NCI-H748 treated with DMSO at 0.1 percent for 48 hours (cell line): Measurements from ENCODE around the gene CSNK2A3.
A peak's percentile ranks its signal among the peaks of the same experiment; 100 is the strongest.
"Not testable (repeated sequence)": the region's sequence is repeated elsewhere in the genome, so short reads cannot be mapped to it uniquely, and the experiment has no call there.

Experiments used
- DNase-seq: peaks from one replicate; lab custom pipeline; 2025; lab: John Stamatoyannopoulos, UW

Gene CSNK2A3

GRCh38 chr11:11352878-11353277, at the start of gene CSNK2A3:
Gene CSNK2A3, minus strand, starts transcription at chr11:11353250. Its CDS starts 131 bp downstream, at chr11:11353119.
- not testable (repeated sequence) for DNase-seq

GRCh38 chr11:11401960-11402535, 49.0 kb upstream of the CSNK2A3 start:
- no peak for DNase-seq

GRCh38 chr11:11400635-11401232, 47.7 kb upstream of the CSNK2A3 start:
- no peak for DNase-seq

- no peak for DNase-seq
These were observed 47.1 kb upstream of the CSNK2A3 start for GRCh38 chr11:11400121-11400520.

GRCh38 chr11:11397781-11398180, 44.7 kb upstream of the CSNK2A3 start:
- DNase-seq: no peak

- DNase-seq: no peak
These were observed 44.0 kb upstream of the CSNK2A3 start for GRCh38 chr11:11397036-11397415.

GRCh38 chr11:11396301-11397035, 43.4 kb upstream of the CSNK2A3 start:
- DNase-seq: no peak

- DNase-seq: no peak
These were observed 42.1 kb upstream of the CSNK2A3 start for GRCh38 chr11:11395126-11395525.

- DNase-seq: no peak
These were observed 41.2 kb upstream of the CSNK2A3 start for GRCh38 chr11:11394241-11394640.

- no peak for DNase-seq
These were observed 38.9 kb upstream of the CSNK2A3 start for GRCh38 chr11:11391796-11392463.

- no peak for DNase-seq
These were observed 38.1 kb upstream of the CSNK2A3 start for GRCh38 chr11:11391169-11391568.

GRCh38 chr11:11390068-11390771, 37.2 kb upstream of the CSNK2A3 start:
- DNase-seq: no peak

- DNase-seq: no peak
These were observed 36.2 kb upstream of the CSNK2A3 start for GRCh38 chr11:11389238-11389637.

GRCh38 chr11:11387622-11388305, 34.7 kb upstream of the CSNK2A3 start:
- DNase-seq: no peak

GRCh38 chr11:11387207-11387606, 34.2 kb upstream of the CSNK2A3 start:
- no peak for DNase-seq

- DNase-seq: no peak
These were observed 31.8 kb upstream of the CSNK2A3 start for GRCh38 chr11:11384829-11385228.

- DNase-seq: no peak
These were observed 30.9 kb upstream of the CSNK2A3 start for GRCh38 chr11:11383995-11384394.

GRCh38 chr11:11382858-11383532, 29.9 kb upstream of the CSNK2A3 start:
- DNase-seq: peak; percentile 66

GRCh38 chr11:11381471-11382105, 28.5 kb upstream of the CSNK2A3 start:
- DNase-seq: no peak

GRCh38 chr11:11380883-11381282, 27.8 kb upstream of the CSNK2A3 start:
- DNase-seq: no peak

- no peak for DNase-seq
These were observed 27.3 kb upstream of the CSNK2A3 start for GRCh38 chr11:11380340-11380739.
